BE2C (cell line): ENCODE results near the gene PCDHGC3.

ENCODE experiments used
- DNase-seq: peaks from one replicate; pipeline ENCODE4 v3.0.0-alpha.2; 2020
- H3K27me3 ChIP-seq: fragments of 250-450 bp; sonication (Bioruptor Pico); 2 replicates; pipeline ENCODE4 v1.5.1; 2020; ENCODE audit warnings: mild to moderate bottlenecking
- H3K36me3 ChIP-seq: fragments of 250-450 bp; sonication (Bioruptor Pico); 2 replicates; pipeline ENCODE4 v1.5.1; 2020; ENCODE audit warnings: mild to moderate bottlenecking
- H3K4me1 ChIP-seq: fragments of 250-450 bp; sonication (Bioruptor Pico); 2 replicates; pipeline ENCODE4 v1.5.1; 2020
- H3K4me3 ChIP-seq: 2 replicates; pipeline ENCODE4 v1.5.1; 2011; ENCODE audit warnings: low read depth, low read length
- H3K9me3 ChIP-seq: fragments of 250-450 bp; sonication (Bioruptor Pico); 2 replicates; pipeline ENCODE4 v1.5.1; 2020
- CTCF ChIP-seq: IDR thresholded peaks from 2 replicates; pipeline ENCODE4 v1.5.1; 2012; ENCODE audit warnings: mild to moderate bottlenecking, low read depth, low read length

Gene PCDHGC3

GRCh38 chr5:141488591-141489561 is 13.1 kb downstream of the PCDHGC3 start, which contains the start of gene PCDHGC5:
TSS of gene PCDHGC5 (plus strand) at chr5:141489081. CDS start at chr5:141489241, 160 bp downstream.
- H3K36me3 ChIP-seq = peaks cover 72% of the 10 kb centered on the region
- H3K9me3 ChIP-seq = no peaks in the 10 kb centered on the region
- TF ChIP-seq CTCF = no peak
- no peak for DNase-seq
- no peak within 1 kb of the TSS for H3K4me3 ChIP-seq
- H3K4me1 ChIP-seq = no peaks in the 10 kb centered on the region; the same call in none of the 2 replicates
- no peaks in the 10 kb centered on the region for H3K27me3 ChIP-seq

GRCh38 chr5:141489841-141490240 is 14.1 kb downstream of the PCDHGC3 start:
- no peak for DNase-seq
- TF ChIP-seq CTCF = no peak
- Histone ChIP-seq H3K4me1 (no peaks in the 10 kb centered on the region; the same call in 1 of the 2 replicates), H3K4me3 (no peak overlapping the region), H3K27me3 (no peaks in the 10 kb centered on the region), H3K36me3 (peaks cover 72% of the 10 kb centered on the region), H3K9me3 (no peaks in the 10 kb centered on the region)

- H3K4me3 ChIP-seq = no peak overlapping the region
- H3K4me1 ChIP-seq = no peaks in the 10 kb centered on the region; the same call in 1 of the 2 replicates
- TF ChIP-seq CTCF = no peak
- H3K36me3 ChIP-seq = peaks cover 70% of the 10 kb centered on the region
- no peaks in the 10 kb centered on the region for H3K9me3 ChIP-seq
- DNase-seq = no peak
- H3K27me3 ChIP-seq = no peaks in the 10 kb centered on the region
These were observed 14.5 kb downstream of the PCDHGC3 start for GRCh38 chr5:141490271-141490670.

- H3K36me3 ChIP-seq = peaks cover 65% of the 10 kb centered on the region
- no peak for DNase-seq
- no peak for TF ChIP-seq CTCF
- H3K9me3 ChIP-seq = no peaks in the 10 kb centered on the region
- no peaks in the 10 kb centered on the region for H3K27me3 ChIP-seq
- no peak overlapping the region for H3K4me3 ChIP-seq
- H3K4me1 ChIP-seq = no peaks in the 10 kb centered on the region
These were observed 15.0 kb downstream of the PCDHGC3 start for GRCh38 chr5:141490771-141491170.

- no peaks in the 10 kb centered on the region for H3K27me3 ChIP-seq
- no peak for DNase-seq
- H3K36me3 ChIP-seq = peaks cover 58% of the 10 kb centered on the region
- H3K9me3 ChIP-seq = no peaks in the 10 kb centered on the region
- no peak overlapping the region for H3K4me3 ChIP-seq
- no peaks in the 10 kb centered on the region for H3K4me1 ChIP-seq
- TF ChIP-seq CTCF = no peak
These were observed 15.8 kb downstream of the PCDHGC3 start for GRCh38 chr5:141491323-141492167.
